Thoracic aorta (tissue), 2 donors: ENCODE results near the gene ZNF639. TPM values are rescaled to one million over a fixed set of nuclear protein-coding genes. Genes with fewer than 3 reads are reported as not detected.

Experiments
- ATAC-seq: fragments of 150-250 bp; one replicate; pipeline ENCODE4 v1.8.0; 2017; ENCODE audit warnings: low read depth; ENCODE audit not compliant: insufficient number of reproducible peaks, low FRiP score
- DNase-seq: peaks from one replicate; pipeline ENCODE4 v3.0.0-alpha.2; 2020; ENCODE audit warnings: low spot score
- H3K27ac ChIP-seq, 2 donors: fragments of 200-600 bp; sonication (generic); 1 replicate in 1 of 2; 2 replicates in 1 of 2; pipeline ENCODE4 v1.5.1; 2016; ENCODE audit warnings: mild to moderate bottlenecking in 2 of 2, moderate library complexity in 2 of 2
- H3K27me3 ChIP-seq: fragments of 200-600 bp; sonication (generic); replicated peaks from 2 replicates; pipeline ENCODE4 v1.6.0; 2016; ENCODE audit warnings: mild to moderate bottlenecking; ENCODE audit not compliant: insufficient read depth
- H3K36me3 ChIP-seq: fragments of 200-600 bp; sonication (generic); one replicate; pipeline ENCODE4 v1.5.1; 2016
- H3K4me1 ChIP-seq, 2 donors: fragments of 200-600 bp; sonication (generic); 1 replicate in 1 of 2; 2 replicates in 1 of 2; pipeline versions ENCODE4 v1.5.1 to v1.6.0; 2016; ENCODE audit warnings: low read depth in 2 of 2, mild to moderate bottlenecking in 1 of 2; ENCODE audit not compliant: control insufficient read depth in 1 of 2
- H3K4me3 ChIP-seq: fragments of 200-600 bp; sonication (generic); 2 replicates; pipeline ENCODE4 v1.5.1; 2016; ENCODE audit warnings: mild to moderate bottlenecking
- H3K9me3 ChIP-seq: fragments of 200-600 bp; sonication (generic); 2 replicates; pipeline ENCODE4 v1.5.1; 2016
- total RNA-seq, 2 donors: library from RNA; depleted of rRNA; stranded (reverse); fragments of >200 nt; gene quantifications; one replicate each; pipeline versions ENCODE4 v1.1.0 to v1.2.3, GENCODE V29; 2016
- TF ChIP-seq, protein P1 (sequence below): fragments of 200-600 bp; sonication (generic); IDR thresholded peaks from one replicate; pipeline ENCODE4 v1.5.1; 2019; ENCODE audit warnings: antibody characterized with exemption

The ZNF639 gene
- total RNA-seq, 2 donors from 2014 or later = 21.8 to 62.2 TPM

DNA sequence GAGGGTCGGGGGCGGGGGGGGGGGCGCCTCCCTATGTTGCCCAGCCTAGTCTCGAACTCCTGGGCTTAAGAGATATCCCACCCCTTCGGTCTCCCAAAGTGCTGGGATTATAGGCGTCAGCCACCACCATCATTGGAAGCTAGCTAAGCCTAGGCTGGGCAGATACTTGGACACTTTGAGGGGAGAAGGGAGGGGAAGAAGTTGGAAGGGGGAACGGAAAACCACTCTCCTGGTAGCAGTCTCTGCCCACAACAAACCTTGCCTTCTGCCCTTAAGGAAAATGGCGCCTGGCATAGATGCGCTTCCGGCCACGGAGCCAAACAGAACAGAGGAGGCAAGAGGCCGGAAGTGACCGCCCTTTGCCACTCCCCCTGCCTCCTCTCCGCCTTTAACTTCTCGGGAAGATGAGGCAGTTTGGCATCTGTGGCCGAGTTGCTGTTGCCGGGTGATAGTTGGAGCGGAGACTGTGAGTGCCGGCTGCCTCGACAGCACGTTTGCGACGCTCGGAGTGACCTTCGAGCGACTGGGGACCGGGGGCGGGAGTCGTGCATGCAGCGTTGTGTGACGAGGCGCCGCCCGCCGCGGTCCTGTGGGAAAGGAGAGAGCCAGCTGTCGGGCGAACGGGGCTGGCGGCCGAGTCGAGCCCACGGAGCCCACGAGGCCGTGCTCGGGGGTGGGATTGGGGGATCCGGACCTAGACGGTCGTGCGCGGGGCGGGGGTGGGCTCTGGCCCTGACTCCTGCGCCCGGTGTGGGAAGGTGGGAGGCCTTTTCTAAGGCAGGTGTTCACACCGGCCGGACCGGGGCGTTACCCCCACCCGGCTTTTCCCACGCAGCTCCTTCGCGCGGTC is 24.7 kb downstream of the ZNF639 start, which contains the start of gene MFN1:
TSS of gene MFN1 (plus strand) at position 365 of the 850 bp plus-strand sequence. CDS start 1,143 bp downstream, outside the sequence.
- TF ChIP-seq, protein P1, sequence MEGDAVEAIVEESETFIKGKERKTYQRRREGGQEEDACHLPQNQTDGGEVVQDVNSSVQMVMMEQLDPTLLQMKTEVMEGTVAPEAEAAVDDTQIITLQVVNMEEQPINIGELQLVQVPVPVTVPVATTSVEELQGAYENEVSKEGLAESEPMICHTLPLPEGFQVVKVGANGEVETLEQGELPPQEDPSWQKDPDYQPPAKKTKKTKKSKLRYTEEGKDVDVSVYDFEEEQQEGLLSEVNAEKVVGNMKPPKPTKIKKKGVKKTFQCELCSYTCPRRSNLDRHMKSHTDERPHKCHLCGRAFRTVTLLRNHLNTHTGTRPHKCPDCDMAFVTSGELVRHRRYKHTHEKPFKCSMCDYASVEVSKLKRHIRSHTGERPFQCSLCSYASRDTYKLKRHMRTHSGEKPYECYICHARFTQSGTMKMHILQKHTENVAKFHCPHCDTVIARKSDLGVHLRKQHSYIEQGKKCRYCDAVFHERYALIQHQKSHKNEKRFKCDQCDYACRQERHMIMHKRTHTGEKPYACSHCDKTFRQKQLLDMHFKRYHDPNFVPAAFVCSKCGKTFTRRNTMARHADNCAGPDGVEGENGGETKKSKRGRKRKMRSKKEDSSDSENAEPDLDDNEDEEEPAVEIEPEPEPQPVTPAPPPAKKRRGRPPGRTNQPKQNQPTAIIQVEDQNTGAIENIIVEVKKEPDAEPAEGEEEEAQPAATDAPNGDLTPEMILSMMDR = no peak
- DNase-seq = peak; percentile 92
- peaks cover 6% of the 10 kb centered on the region for H3K36me3 ChIP-seq
- H3K4me3 ChIP-seq = peak within 1 kb of the TSS; percentile 93
- no peaks in the 10 kb centered on the region for H3K27me3 ChIP-seq
- ATAC-seq = peak; percentile 79
- no peaks in the 10 kb centered on the region for H3K9me3 ChIP-seq
- H3K27ac ChIP-seq = peak within 1 kb of the TSS; percentile 64 to 78
- H3K4me1 ChIP-seq = peaks cover 15% of the 10 kb centered on the region in 2 donors

DNA sequence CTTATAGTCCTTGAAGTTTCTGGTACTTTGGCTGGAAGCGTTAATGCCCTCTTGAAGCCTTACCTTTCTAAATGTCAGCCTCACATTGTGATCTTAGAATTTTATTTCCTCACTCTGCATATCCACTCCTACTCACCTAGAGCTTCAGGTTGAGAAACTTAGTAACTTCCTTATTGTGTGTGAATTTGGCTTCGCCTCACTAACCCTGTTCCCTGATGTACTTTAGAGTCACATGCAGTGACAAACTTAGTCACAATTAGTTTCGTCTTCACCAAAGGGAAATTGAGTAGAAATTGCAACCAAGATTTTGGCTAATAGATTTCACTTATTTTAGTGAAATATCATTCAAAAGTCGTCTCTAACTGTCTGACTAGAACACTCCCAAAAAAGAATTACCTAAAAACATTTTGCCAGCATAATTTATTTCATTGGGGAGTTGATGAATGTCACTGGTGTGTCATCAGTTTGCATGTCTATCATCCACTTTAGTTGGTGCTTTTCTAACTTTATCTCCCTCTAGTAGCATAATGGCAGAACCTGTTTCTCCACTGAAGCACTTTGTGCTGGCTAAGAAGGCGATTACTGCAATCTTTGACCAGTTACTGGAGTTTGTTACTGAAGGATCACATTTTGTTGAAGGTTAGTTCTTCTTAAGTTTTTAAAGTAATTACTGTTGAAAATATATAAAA is 25.6 kb downstream of the ZNF639 start:
- peak overlapping the region; percentile 93 for H3K4me3 ChIP-seq
- H3K9me3 ChIP-seq = no peaks in the 10 kb centered on the region
- DNase-seq = no peak
- H3K27me3 ChIP-seq = no peaks in the 10 kb centered on the region
- ATAC-seq = no peak
- H3K27ac ChIP-seq = peak overlapping the region; percentile 64 to 78
- TF ChIP-seq, protein P1 = no peak
- H3K4me1 ChIP-seq = peaks cover 15% of the 10 kb centered on the region in 2 donors
- peaks cover 11% of the 10 kb centered on the region for H3K36me3 ChIP-seq

DNA sequence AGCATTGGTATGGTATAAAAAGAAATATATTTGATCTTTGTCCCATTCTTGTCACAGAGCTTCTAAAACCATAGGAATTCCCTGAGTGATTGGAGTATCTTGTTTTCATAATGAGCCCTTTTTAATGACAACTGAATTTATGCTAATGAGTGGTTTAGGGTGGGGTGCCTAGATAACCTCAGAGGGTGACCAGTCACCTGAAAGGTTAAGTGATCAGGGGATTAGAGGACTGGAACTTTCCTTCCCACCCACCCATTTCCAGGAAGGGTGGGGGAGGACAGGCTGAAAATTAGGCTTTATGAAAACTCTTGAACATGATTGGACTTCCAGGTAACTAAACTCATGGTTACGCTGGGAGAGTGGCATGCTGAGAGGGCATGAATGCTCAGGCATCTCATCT is 33.2 kb downstream of the ZNF639 start:
- Histone ChIP-seq H3K27me3 (no peaks in the 10 kb centered on the region), H3K4me3 (no peak overlapping the region), H3K4me1 (no peaks in the 10 kb centered on the region), H3K36me3 (peaks cover 33% of the 10 kb centered on the region), H3K9me3 (no peaks in the 10 kb centered on the region), H3K27ac (no peak overlapping the region)
- DNase-seq (no peak), ATAC-seq (no peak)
- TF ChIP-seq, protein P1 = no peak

DNA sequence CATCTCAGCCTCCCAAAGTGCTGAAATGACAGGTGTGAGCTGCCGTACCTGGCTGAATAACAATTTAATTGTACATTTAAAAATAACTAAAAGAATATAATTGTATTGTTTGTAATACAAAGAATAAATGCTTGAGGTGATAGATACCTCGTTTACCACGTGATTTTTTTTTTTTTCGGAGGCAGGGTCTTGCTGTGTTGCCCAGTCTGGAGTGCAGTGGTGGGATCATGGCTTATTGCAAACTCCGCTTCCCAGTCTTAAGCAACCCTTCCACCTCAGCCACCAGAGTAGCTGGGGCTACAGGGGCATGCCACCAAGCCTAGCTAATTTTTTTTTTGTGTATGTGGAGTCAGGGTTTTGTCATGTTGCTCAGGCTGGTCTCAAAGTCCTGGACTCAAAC is 40.5 kb downstream of the ZNF639 start:
- H3K4me1 ChIP-seq = no peaks in the 10 kb centered on the region
- no peak overlapping the region for H3K27ac ChIP-seq
- no peaks in the 10 kb centered on the region for H3K27me3 ChIP-seq
- TF ChIP-seq, protein P1 = no peak
- no peak for ATAC-seq
- H3K4me3 ChIP-seq = no peak overlapping the region
- peaks cover 42% of the 10 kb centered on the region for H3K36me3 ChIP-seq
- DNase-seq = no peak
- H3K9me3 ChIP-seq = no peaks in the 10 kb centered on the region

DNA sequence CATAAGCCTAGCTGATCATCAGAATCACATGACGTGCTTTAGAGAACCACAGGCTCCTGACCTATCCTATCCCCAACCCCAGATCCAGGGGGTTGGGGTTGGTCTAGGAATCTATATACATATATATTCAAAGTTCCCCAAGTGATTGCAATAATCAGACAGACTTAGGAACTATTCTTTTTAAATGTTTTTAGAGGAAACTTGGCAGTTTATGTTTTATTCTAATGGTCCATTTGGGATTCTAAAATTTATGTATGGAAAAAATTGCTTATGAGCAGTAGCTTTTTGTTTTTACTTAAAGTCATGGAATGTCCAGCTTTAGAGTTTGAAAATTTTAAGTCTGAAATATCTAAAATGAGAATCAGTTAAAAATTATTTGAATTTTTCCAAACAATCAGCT is 46.8 kb downstream of the ZNF639 start:
- H3K4me3 ChIP-seq = no peak overlapping the region
- H3K27ac ChIP-seq = no peak overlapping the region
- no peak for DNase-seq
- H3K36me3 ChIP-seq = peaks cover 27% of the 10 kb centered on the region
- no peak for ATAC-seq
- H3K9me3 ChIP-seq = no peaks in the 10 kb centered on the region
- TF ChIP-seq, protein P1 = no peak
- no peaks in the 10 kb centered on the region for H3K27me3 ChIP-seq
- no peaks in the 10 kb centered on the region for H3K4me1 ChIP-seq
